ENCODE results near the gene FUT3.

GRCh38 chr19:5843295-5843927, 7.8 kb downstream of the FUT3 start:
- TF ChIP-seq CTCF (IDR thresholded peaks at IDR 0.05), result no peak
- TF ChIP-seq POLR2A (IDR thresholded peaks at IDR 0.05), result no peak

All from right lobe of liver (tissue), 4 donors.